GM20000 (cell line): ENCODE data around the gene OLA1.

Experiments
- DNase-seq: peaks from one replicate; pipeline ENCODE4 v3.0.0; 2012; ENCODE audit warnings: low spot score
- TF ChIP-seq, protein P1 (sequence below): IDR thresholded peaks from 2 replicates; pipeline ENCODE4 v1.5.1; 2012; ENCODE audit warnings: mild to moderate bottlenecking, control low read depth; ENCODE audit errors: extremely low read depth, missing control alignments

Gene OLA1

DNA sequence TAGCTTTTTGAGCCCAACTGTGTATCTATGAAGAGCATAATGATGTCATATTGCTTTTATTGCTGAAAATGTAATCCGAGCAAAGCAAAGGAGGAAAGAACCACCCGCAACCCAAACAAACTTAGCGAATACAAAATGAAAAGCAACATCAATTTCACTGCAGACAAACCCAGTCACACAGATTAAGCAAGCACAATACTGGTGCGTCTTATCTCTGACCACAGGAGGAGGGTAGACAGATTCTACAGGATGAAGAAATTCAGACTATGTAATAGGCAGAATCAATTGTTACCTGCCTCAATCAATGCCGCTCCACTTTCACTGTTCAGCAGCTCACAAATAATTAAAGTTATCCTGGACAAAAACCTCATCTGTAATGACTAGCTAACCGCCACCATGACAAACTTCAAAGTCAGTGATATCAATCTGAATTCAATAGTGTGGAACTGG, 167.6 kb downstream of the OLA1 start:
- no peak for DNase-seq
- TF ChIP-seq, protein P1, sequence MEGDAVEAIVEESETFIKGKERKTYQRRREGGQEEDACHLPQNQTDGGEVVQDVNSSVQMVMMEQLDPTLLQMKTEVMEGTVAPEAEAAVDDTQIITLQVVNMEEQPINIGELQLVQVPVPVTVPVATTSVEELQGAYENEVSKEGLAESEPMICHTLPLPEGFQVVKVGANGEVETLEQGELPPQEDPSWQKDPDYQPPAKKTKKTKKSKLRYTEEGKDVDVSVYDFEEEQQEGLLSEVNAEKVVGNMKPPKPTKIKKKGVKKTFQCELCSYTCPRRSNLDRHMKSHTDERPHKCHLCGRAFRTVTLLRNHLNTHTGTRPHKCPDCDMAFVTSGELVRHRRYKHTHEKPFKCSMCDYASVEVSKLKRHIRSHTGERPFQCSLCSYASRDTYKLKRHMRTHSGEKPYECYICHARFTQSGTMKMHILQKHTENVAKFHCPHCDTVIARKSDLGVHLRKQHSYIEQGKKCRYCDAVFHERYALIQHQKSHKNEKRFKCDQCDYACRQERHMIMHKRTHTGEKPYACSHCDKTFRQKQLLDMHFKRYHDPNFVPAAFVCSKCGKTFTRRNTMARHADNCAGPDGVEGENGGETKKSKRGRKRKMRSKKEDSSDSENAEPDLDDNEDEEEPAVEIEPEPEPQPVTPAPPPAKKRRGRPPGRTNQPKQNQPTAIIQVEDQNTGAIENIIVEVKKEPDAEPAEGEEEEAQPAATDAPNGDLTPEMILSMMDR, result no peak

DNA sequence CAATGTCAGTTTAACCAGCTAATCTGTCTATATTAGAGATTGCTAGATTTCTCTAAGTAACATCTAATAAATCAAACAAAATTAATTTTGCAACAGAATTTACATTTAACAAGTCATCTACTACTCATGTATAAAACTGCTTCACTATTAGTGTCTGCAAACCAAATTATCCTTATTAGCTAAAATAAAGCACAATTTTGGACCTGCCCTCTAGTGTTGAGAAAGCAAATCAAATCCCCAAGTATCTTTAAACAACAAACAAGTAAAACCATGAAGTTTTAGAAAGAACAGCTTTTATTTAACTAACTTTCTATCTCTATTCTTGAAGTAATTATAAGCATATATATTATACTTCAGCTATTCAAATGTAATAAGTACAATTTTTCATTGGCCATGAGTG, 170.1 kb downstream of the OLA1 start:
- no peak for DNase-seq
- TF ChIP-seq, protein P1, result no peak

DNA sequence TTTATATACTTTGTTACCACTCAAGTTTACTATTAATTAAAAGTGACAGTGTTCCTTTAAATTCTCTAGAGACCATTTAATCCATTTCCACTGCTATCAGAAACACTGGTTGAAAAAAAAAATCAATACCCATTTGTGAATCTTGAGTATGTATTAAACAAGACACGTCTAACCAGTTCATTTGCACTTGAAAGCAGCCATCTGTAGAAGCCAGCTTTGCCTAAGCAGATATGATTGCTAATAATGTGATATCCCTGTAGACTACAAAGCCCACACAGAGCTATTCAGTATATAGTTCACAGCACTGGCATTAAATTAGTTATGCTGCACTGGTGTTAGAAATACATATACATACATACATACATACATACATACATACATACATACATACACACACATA, 171.4 kb downstream of the OLA1 start:
- DNase-seq, result no peak
- TF ChIP-seq, protein P1, result no peak

DNA sequence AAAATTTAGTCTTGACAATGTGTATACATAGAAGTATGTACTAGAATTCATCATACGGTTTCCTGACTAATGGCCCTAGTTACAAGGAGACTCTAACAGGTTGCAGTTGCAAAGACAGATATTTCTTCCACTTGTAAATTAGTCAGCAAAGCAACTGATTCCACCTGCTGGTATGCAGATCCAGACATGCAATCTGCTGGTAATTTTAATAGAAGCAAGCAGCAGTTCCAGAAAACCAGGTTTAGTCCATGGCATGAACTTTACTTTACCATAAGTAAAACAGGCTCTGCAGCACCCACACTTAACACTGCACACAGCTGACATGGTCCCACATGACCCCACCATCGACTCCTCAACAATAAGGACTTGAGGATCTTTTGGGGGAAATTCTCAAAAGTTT, 172.3 kb downstream of the OLA1 start:
- no peak for DNase-seq
- TF ChIP-seq, protein P1, result no peak

DNA sequence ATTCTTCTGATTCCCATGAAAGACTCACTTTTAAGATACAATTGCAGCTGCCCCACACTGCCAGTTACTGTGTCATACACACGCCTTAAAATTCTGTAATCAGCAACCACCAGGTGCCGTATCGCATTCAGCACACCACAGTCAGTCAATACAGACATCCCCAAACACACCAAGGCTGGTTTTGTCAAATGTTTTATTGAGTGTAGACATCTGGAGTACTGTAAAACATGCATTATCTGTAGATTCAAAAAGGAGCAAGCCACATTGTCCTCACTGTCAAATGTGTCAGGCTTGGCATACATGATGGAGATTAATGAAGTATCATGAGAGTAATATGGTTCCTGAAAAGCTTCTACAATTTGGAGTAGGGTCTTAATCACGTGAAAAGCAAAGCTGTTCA, 173.5 kb downstream of the OLA1 start:
- no peak for DNase-seq
- TF ChIP-seq, protein P1, result no peak

DNA sequence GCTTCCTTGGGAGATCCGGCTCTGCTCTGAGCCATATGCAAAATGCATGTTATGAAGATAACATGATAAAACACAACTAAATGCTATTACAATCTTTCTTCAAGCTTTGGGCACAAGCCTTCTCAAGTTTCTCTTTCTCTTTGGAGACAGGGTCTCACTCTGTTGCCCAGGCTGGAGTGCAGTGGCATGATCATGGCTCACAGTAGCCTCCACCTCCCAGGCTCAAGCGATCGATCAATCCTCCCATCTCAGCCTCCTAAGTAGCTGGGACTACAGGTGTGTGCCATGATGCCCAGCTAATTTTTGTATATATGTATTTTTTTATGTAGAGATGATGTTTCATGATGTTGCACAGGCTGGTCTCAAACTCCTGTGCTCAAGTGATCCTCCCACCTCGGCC, 175.5 kb downstream of the OLA1 start:
- TF ChIP-seq, protein P1, result no peak
- DNase-seq, result no peak

DNA sequence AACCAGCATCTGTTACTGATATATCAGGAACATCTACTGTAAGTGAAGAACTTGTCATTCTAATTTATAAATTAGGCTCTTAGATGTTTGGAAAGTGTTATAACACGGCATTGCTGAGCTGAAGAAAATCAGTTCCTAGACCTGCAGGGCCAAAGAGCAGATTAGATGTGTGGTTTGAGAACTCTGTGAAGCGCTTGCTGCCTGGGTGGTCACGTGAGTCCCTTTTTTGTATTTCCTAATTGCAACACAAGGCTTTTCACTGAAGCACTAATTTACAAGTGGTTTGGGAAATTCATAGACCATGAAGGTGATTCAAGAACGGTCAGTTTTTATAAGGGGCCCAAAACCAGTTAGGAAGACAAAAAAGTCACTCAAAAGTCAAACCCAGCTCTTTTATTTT, 176.3 kb downstream of the OLA1 start:
- DNase-seq, result no peak
- TF ChIP-seq, protein P1, result no peak
